ENCODE results near the gene AGAP1.

The AGAP1 gene

DNA sequence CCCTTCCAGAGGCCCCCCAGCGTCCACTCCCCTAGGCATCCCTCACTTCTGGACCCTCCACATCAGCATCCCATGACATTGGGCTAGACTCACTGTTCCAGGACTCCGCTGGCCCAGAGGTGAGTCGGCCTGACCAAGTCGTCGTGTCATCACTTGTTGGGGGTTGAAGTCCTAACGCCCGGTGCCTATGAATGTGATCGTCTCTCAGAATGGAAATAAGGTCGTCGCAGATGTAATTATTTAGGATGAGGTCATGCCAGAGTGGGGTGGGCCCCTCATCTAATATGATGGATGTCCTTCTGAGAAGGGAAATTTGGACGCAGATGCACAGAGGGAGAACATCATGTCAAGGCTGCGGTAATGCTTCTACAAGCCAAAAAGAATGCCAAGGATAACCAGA, 142.7 kb downstream of the AGAP1 start:
- in situ Hi-C loops (cut with HindIII; ENCODE audit: low pct_ligation_motif_present, low sequenced_read_pairs) = no loop called here
- TF ChIP-seq, protein P1, sequence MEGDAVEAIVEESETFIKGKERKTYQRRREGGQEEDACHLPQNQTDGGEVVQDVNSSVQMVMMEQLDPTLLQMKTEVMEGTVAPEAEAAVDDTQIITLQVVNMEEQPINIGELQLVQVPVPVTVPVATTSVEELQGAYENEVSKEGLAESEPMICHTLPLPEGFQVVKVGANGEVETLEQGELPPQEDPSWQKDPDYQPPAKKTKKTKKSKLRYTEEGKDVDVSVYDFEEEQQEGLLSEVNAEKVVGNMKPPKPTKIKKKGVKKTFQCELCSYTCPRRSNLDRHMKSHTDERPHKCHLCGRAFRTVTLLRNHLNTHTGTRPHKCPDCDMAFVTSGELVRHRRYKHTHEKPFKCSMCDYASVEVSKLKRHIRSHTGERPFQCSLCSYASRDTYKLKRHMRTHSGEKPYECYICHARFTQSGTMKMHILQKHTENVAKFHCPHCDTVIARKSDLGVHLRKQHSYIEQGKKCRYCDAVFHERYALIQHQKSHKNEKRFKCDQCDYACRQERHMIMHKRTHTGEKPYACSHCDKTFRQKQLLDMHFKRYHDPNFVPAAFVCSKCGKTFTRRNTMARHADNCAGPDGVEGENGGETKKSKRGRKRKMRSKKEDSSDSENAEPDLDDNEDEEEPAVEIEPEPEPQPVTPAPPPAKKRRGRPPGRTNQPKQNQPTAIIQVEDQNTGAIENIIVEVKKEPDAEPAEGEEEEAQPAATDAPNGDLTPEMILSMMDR (IDR thresholded peaks at IDR 0.05; ENCODE audit: low read depth, low read length, missing control alignments) = no peak
- H3K4me3 ChIP-seq (ENCODE audit: low read depth, low read length) = no peak overlapping the region
- H3K27me3 ChIP-seq (replicated peaks) = no peaks in the 10 kb centered on the region
- H3K27ac ChIP-seq = no peak overlapping the region
- no peak for DNase-seq
- H3K36me3 ChIP-seq (replicated peaks) = no peaks in the 10 kb centered on the region

DNA sequence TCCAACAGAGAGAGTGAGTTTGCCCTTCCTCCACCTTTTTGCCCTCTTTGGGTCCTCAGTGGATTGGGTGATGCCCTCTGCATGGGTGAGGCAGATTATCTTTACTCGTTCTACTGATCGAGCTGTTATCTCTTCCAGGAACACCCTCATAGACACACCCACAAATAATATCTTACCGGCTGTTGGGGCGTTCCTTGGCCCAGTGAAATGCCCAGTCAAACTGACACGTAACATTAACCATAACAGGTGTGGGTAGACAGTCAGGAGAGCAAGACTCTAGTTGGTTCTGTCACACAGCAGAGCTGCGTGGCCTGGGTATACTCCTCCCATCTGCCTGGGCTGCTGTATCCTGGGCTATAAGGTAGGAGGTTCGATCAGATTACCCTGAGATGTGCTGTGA, 144.1 kb downstream of the AGAP1 start:
- Histone ChIP-seq H3K36me3 (replicated peaks) (no peaks in the 10 kb centered on the region), H3K27me3 (replicated peaks) (no peaks in the 10 kb centered on the region), H3K4me3 (ENCODE audit: low read depth, low read length) (no peak overlapping the region), H3K27ac (no peak overlapping the region)
- in situ Hi-C loops (cut with HindIII; ENCODE audit: low pct_ligation_motif_present, low sequenced_read_pairs) = no loop called here
- no peak for DNase-seq
- TF ChIP-seq, protein P1 (IDR thresholded peaks at IDR 0.05; ENCODE audit: low read depth, low read length, missing control alignments) = no peak

DNA sequence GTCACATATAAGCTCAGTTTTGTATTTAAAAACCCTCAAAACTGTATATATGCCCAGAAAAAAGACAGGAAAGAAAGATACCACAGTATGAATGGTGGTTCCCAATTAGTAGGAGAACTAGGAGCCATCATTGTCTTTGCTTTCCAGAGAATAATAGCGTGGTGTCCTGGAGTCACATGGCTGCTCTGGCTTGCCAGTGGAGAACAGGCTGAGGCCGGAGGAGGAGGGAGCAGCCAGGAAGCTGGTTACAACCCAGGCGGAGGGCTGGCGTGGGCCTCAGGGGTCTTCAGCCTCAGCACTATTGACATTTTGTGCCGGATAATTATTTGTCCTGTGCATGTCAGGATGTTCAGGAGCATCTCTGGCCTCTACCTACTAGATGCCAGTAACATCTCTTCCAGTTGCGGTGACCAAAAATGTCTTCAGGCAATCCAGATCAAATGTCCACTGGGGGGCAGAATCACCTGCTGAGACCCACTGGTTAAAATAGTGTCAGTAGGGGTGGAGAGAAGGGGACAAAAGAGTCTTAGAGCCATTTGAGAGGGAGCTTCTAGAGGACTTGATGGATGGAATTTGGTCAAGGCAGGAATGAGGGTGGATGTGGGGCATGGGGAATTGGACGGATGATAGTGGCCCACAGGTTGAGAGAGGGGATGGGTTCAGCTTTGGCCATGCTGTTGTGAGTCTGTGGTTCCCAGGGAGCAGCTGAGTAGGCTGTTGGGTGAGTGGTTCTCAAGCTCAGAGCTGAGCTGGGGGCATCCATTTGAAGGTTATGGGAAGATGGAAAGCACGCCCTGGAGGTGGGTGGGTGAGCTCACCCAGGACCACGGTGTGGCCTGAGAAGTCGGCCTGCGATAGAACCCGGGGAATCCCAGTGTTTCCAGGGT, 144.9 kb downstream of the AGAP1 start:
- Histone ChIP-seq H3K27ac (peak overlapping the region; percentile 48), H3K4me3 (ENCODE audit: low read depth, low read length) (no peak overlapping the region), H3K36me3 (replicated peaks) (no peaks in the 10 kb centered on the region), H3K27me3 (replicated peaks) (no peaks in the 10 kb centered on the region)
- in situ Hi-C loops (cut with HindIII; ENCODE audit: low pct_ligation_motif_present, low sequenced_read_pairs) = no loop called here
- TF ChIP-seq, protein P1 (IDR thresholded peaks at IDR 0.05; ENCODE audit: low read depth, low read length, missing control alignments) = peak; percentile 39
- DNase-seq = no peak

DNA sequence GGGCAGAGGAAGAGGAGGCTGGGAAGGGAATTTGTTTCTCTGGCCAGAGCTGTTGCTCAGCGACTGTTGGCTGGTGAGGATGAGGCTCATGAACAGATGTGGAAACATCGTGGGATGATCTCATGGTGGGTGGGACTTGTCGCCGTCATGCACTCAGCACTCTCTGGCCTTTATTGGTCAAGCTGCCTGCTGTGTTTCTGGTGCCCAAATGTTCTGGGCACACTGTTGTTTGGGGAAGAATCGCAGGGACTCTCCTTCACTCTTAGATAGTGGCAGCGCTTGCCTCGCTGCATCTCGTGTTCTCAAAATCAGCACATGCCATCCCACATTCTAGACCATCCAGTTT, 145.6 kb downstream of the AGAP1 start:
- TF ChIP-seq, protein P1 (IDR thresholded peaks at IDR 0.05; ENCODE audit: low read depth, low read length, missing control alignments) = no peak
- Histone ChIP-seq H3K36me3 (replicated peaks) (no peaks in the 10 kb centered on the region), H3K27me3 (replicated peaks) (no peaks in the 10 kb centered on the region), H3K27ac (peak overlapping the region; percentile 48), H3K4me3 (ENCODE audit: low read depth, low read length) (no peak overlapping the region)
- DNase-seq = peak; percentile 90
- in situ Hi-C loops (cut with HindIII; ENCODE audit: low pct_ligation_motif_present, low sequenced_read_pairs) = no loop called here

DNA sequence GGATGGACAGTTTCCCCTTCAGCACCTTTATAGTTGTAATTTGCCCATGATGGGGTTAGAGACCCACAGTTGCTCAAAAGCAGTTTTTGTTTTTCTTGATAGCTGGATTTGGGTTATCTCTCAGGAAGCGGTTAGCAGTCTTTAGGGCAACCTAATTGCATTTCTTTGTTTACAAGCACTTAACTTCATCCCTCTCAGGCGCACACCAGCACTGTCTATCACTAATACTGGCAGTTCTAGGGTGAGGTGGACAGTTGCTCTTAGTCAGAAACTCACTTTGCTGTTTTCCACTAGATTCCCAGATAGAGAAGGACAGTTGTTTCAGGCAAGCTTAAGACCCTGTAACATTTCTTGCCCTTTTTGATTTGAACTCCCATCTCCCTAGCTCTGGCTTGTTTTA, 146.0 kb downstream of the AGAP1 start:
- H3K27me3 ChIP-seq (replicated peaks) = no peaks in the 10 kb centered on the region
- H3K36me3 ChIP-seq (replicated peaks) = no peaks in the 10 kb centered on the region
- in situ Hi-C loops (cut with HindIII; ENCODE audit: low pct_ligation_motif_present, low sequenced_read_pairs) = no loop called here
- no peak for DNase-seq
- no peak overlapping the region for H3K4me3 ChIP-seq (ENCODE audit: low read depth, low read length)
- TF ChIP-seq, protein P1 (IDR thresholded peaks at IDR 0.05; ENCODE audit: low read depth, low read length, missing control alignments) = no peak
- H3K27ac ChIP-seq = no peak overlapping the region

DNA sequence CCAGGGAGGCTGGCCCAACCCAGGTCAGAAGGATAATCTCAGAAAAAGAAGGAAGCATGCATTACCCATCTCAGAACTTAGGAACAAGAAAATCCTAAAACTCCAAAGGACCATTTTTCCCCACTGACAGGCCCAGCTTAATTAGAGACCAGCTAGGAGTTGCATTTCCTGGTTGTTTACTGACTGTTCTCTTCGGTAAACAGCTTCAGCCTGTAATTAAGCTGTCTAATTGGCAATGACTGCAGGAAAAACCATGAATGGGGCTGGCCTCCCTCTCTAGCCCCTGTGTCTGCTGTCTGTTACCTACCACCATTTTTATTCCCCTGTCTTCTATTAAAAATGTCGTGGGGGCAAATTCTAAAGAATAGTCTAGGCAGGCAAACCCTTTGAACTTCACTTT, 146.5 kb downstream of the AGAP1 start:
- no peak for DNase-seq
- TF ChIP-seq, protein P1 (IDR thresholded peaks at IDR 0.05; ENCODE audit: low read depth, low read length, missing control alignments) = no peak
- Histone ChIP-seq H3K27me3 (replicated peaks) (no peaks in the 10 kb centered on the region), H3K27ac (no peak overlapping the region), H3K36me3 (replicated peaks) (no peaks in the 10 kb centered on the region), H3K4me3 (ENCODE audit: low read depth, low read length) (no peak overlapping the region)
- in situ Hi-C loops (cut with HindIII; ENCODE audit: low pct_ligation_motif_present, low sequenced_read_pairs) = no loop called here

All from brain microvascular endothelial cell (primary cell).